CD14-positive monocyte (primary cell): ENCODE data around the gene SYT2. TPM values are rescaled to one million over a fixed set of nuclear protein-coding genes. Genes with fewer than 3 reads are reported as not detected.
"Not testable (repeated sequence)": the region's sequence is repeated elsewhere in the genome, so short reads cannot be mapped to it uniquely, and the experiment has no call there.

Source experiments
- DNase-seq, 3 donors: peaks; one replicate each; pipeline ENCODE4 v3.0.0-alpha.2; 2011 to 2022
- H2AFZ ChIP-seq: 2 replicates; pipeline ENCODE4 v1.6.0; 2012; ENCODE audit warnings: mild to moderate bottlenecking, low read depth, low read length, inconsistent platforms; ENCODE audit not compliant: insufficient read depth, poor library complexity, severe bottlenecking
- H3K27ac ChIP-seq, 2 donors: 1 replicate in 1 of 2; 2 replicates in 1 of 2; pipeline ENCODE4 v1.5.1; 2012 to 2013; ENCODE audit warnings: low read length in 2 of 2, control low read depth in 1 of 2, inconsistent platforms in 1 of 2, low read depth in 1 of 2, mild to moderate bottlenecking in 1 of 2
- H3K27me3 ChIP-seq, 2 donors: one replicate each; pipeline versions ENCODE4 v1.6.0 to v1.6.1; 2011 to 2013; ENCODE audit warnings: low read length in 2 of 2; ENCODE audit not compliant: control insufficient read depth in 2 of 2, insufficient read depth in 2 of 2
- H3K36me3 ChIP-seq, 2 donors: replicated peaks in 1 of 2; 1 replicate in 1 of 2; 2 replicates in 1 of 2; pipeline versions ENCODE4 v1.5.1 to v1.6.1; 2012 to 2013; ENCODE audit warnings: low read length in 2 of 2, control low read depth in 1 of 2, inconsistent platforms in 1 of 2, mild to moderate bottlenecking in 1 of 2; ENCODE audit not compliant: insufficient read depth in 2 of 2, control insufficient read depth in 1 of 2
- H3K4me1 ChIP-seq, 2 donors: 1 replicate in 1 of 2; 2 replicates in 1 of 2; pipeline versions ENCODE4 v1.5.1 to v1.6.1; 2012 to 2013; ENCODE audit warnings: low read length in 2 of 2, control low read depth in 1 of 2, inconsistent platforms in 1 of 2, mild to moderate bottlenecking in 1 of 2, moderate library complexity in 1 of 2; ENCODE audit not compliant: insufficient read depth in 2 of 2, control insufficient read depth in 1 of 2
- H3K4me2 ChIP-seq: replicated peaks from 2 replicates; pipeline ENCODE3; 2012; ENCODE audit warnings: low read length, moderate library complexity, mild to moderate bottlenecking; ENCODE audit not compliant: poor library complexity, severe bottlenecking; ENCODE audit errors: extremely low read depth
- H3K4me3 ChIP-seq, 3 experiments: fragments of 200-600 bp in 1 of 3; sonication (generic) in 1 of 3; replicated peaks in 1 of 3; 1 replicate in 2 of 3; 2 replicates in 1 of 3; pipeline ENCODE4 v1.5.1; 2011 to 2013; ENCODE audit warnings: low read length in 3 of 3, mild to moderate bottlenecking in 3 of 3, control low read depth in 2 of 3, low read depth in 2 of 3, inconsistent platforms in 1 of 3, moderate library complexity in 1 of 3
- H3K79me2 ChIP-seq: 2 replicates; pipeline ENCODE4 v1.6.0; 2012; ENCODE audit warnings: mild to moderate bottlenecking, control low read depth, inconsistent platforms, low read length, moderate library complexity; ENCODE audit not compliant: insufficient read depth
- H3K9ac ChIP-seq: 2 replicates; pipeline ENCODE4 v1.6.0; 2017; ENCODE audit warnings: low read length, mild to moderate bottlenecking; ENCODE audit not compliant: insufficient read depth, poor library complexity, severe bottlenecking
- H3K9me3 ChIP-seq, 2 donors: replicated peaks in 1 of 2; 1 replicate in 1 of 2; 2 replicates in 1 of 2; pipeline versions ENCODE4 v1.5.1 to v1.6.1; 2012 to 2013; ENCODE audit warnings: low read length in 2 of 2, control low read depth in 1 of 2; ENCODE audit not compliant: control insufficient read depth in 1 of 2, insufficient read depth in 1 of 2
- H4K20me1 ChIP-seq: 2 replicates; pipeline ENCODE4 v1.6.0; 2012; ENCODE audit warnings: mild to moderate bottlenecking, low read length, control low read depth, moderate library complexity; ENCODE audit not compliant: insufficient read depth
- H3K27ac Mint-ChIP-seq, 7 donors: one replicate each; pipeline ENCODE4 v1.8.0; 2020; ENCODE audit warnings: mild to moderate bottlenecking in 7 of 7, mixed read lengths in 7 of 7, moderate library complexity in 6 of 7, inconsistent platforms in 2 of 7
- H3K27me3 Mint-ChIP-seq, 3 donors: one replicate each; pipeline ENCODE4 v1.8.0; 2021 to 2022; ENCODE audit warnings: low read depth in 3 of 3, mild to moderate bottlenecking in 3 of 3, mixed read lengths in 3 of 3, moderate library complexity in 3 of 3, inconsistent platforms in 1 of 3
- H3K36me3 Mint-ChIP-seq, 2 donors: one replicate each; pipeline ENCODE4 v1.8.0; 2020; ENCODE audit warnings: mixed read lengths in 2 of 2, inconsistent platforms in 1 of 2, mild to moderate bottlenecking in 1 of 2
- H3K4me1 Mint-ChIP-seq: one replicate; pipeline ENCODE4 v1.8.0; 2020; ENCODE audit warnings: mild to moderate bottlenecking, mixed read lengths
- H3K4me3 Mint-ChIP-seq, 2 donors: one replicate each; pipeline ENCODE4 v1.8.0; 2020; ENCODE audit warnings: mild to moderate bottlenecking in 2 of 2, mixed read lengths in 2 of 2, moderate library complexity in 1 of 2
- H3K9me3 Mint-ChIP-seq, 7 donors: one replicate each; pipeline ENCODE4 v1.8.0; 2020 to 2022; ENCODE audit warnings: mixed read lengths in 7 of 7, mild to moderate bottlenecking in 6 of 7, moderate library complexity in 6 of 7, inconsistent platforms in 2 of 7
- CTCF ChIP-seq: fragments of 200-600 bp; IDR thresholded peaks from one replicate; pipeline ENCODE4 v1.8.0; 2022; ENCODE audit warnings: antibody characterized with exemption, mild to moderate bottlenecking
- whole genome bisulfite sequencing: methylation state at CpG from one replicate; pipeline ENCODE4 v1.1.5; 2013; ENCODE audit warnings: missing lambda C conversion rate; ENCODE audit not compliant: insufficient coverage; 5-methylcytosine and 5-hydroxymethylcytosine counted together
- intact Hi-C, 2 donors: fragments of 100-400 bp; cut with micrococcal nuclease; formaldehyde crosslinking; loops; one replicate each; pipeline versions ENCODE4 v1.15.0 to v1.15.1; 2023
- polyA plus RNA-seq, 3 donors: library from polyadenylated mRNA; depleted of rRNA in 1 of 3; unstranded in 2 of 3; stranded (reverse) in 1 of 3; fragments of 300-500 nt in 2 of 3; fragments of >200 nt in 1 of 3; fragmentation: Illumina TruSeq in 2 of 3; gene quantifications; 1 replicate in 2 of 3; 2 replicates in 1 of 3; pipeline ENCODE4 v1.2.3, GENCODE V29; 2012 to 2021

SYT2 gene
- polyA plus RNA-seq, 3 donors: not detected

GRCh38 chr1:202624088-202624780 is 86.0 kb downstream of the SYT2 start:
- H3K4me2 ChIP-seq: no peak overlapping the region
- H3K4me1 ChIP-seq: peaks cover 14 to 15% of the 10 kb centered on the region in 2 donors
- H3K4me3 ChIP-seq: no peak overlapping the region
- H2AFZ ChIP-seq: no peak overlapping the region
- H4K20me1 ChIP-seq: peaks cover 95% of the 10 kb centered on the region
- H3K9ac ChIP-seq: no peak overlapping the region
- TF ChIP-seq CTCF: no peak
- Mint-ChIP-seq H3K4me3 (no peak overlapping the region), H3K9me3 (peaks cover 0 to 16% (median 0%) of the 10 kb centered on the region in 7 donors), H3K27me3 (peaks cover 2 to 71% (median 40%) of the 10 kb centered on the region in 3 donors), H3K36me3 (peaks cover 0 to 5% of the 10 kb centered on the region in 2 donors), H3K4me1 (peaks cover 21% of the 10 kb centered on the region), H3K27ac (no peak overlapping the region)
- H3K27me3 ChIP-seq: peaks cover 73 to 97% of the 10 kb centered on the region in 2 donors
- H3K79me2 ChIP-seq: no peaks in the 10 kb centered on the region
- intact Hi-C loops: no loop called here
- no peak overlapping the region for H3K27ac ChIP-seq
- peaks cover 2 to 29% of the 10 kb centered on the region in 2 donors for H3K9me3 ChIP-seq
- WGBS: 86% methylated on average over 7 of the region's 7 CpGs
- H3K36me3 ChIP-seq: no peaks in the 10 kb centered on the region
- DNase-seq: no peak

DNA sequence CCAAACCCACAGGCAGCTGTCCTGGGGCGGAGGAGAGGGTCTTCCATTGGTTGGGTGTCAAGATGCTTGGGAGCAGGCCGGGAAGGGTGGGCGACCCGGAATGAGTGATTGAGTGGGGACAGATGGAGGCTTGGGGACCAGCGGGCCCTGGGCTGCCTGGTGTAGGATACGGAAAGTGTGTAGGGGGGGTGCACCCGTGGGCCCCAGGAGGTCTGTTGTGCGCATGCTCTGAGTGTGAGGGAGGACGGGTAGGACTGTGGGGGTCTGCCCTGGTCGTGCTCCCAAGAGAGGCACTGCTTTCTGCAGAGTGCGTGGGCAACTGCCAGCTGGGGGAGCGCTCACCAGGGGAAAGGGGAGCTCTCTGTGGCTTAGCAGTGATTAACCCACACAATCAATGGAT is 86.8 kb downstream of the SYT2 start:
- intact Hi-C loops, H3K4me2 ChIP-seq: not testable (repeated sequence)
- WGBS: 95% methylated on average over 5 of the region's 12 CpGs

More for the DNA sequence above, 86.8 kb downstream of the SYT2 start:
- peaks cover 95% of the 10 kb centered on the region for H4K20me1 ChIP-seq
- not testable (repeated sequence) for H3K27ac Mint-ChIP-seq, H2AFZ ChIP-seq, DNase-seq, H3K4me3 ChIP-seq, H3K9ac ChIP-seq, H3K27ac ChIP-seq, H3K79me2 ChIP-seq, H3K36me3 Mint-ChIP-seq, H3K4me3 Mint-ChIP-seq, H3K36me3 ChIP-seq
- H3K27me3 Mint-ChIP-seq: peaks cover 0 to 76% (median 33%) of the 10 kb centered on the region in 3 donors
- peaks cover 0 to 22% (median 2%) of the 10 kb centered on the region in 7 donors for H3K9me3 Mint-ChIP-seq
- H3K27me3 ChIP-seq: peaks cover 79 to 99% of the 10 kb centered on the region in 2 donors
- peaks cover 7 to 10% of the 10 kb centered on the region in 2 donors for H3K4me1 ChIP-seq
- peaks cover 16% of the 10 kb centered on the region for H3K4me1 Mint-ChIP-seq
- peaks cover 2 to 29% of the 10 kb centered on the region in 2 donors for H3K9me3 ChIP-seq
